Measurements from ENCODE around the gene SLC22A16.

The SLC22A16 gene

GRCh38 chr6:110446405-110446804, 30.0 kb downstream of the SLC22A16 start:
- no peak for DNase-seq

GRCh38 chr6:110440026-110440425, 36.4 kb downstream of the SLC22A16 start:
- no peak for DNase-seq

GRCh38 chr6:110439356-110439755, 37.1 kb downstream of the SLC22A16 start:
- no peak for DNase-seq

- no peak for DNase-seq
These were observed 41.3 kb downstream of the SLC22A16 start for GRCh38 chr6:110434961-110435602.

GRCh38 chr6:110432285-110432900, 44.0 kb downstream of the SLC22A16 start:
- DNase-seq, result no peak

GRCh38 chr6:110430741-110431140, 45.7 kb downstream of the SLC22A16 start:
- DNase-seq, result no peak

GRCh38 chr6:110430236-110430635, 46.2 kb downstream of the SLC22A16 start:
- DNase-seq, result no peak

GRCh38 chr6:110428153-110428552, 48.3 kb downstream of the SLC22A16 start:
- no peak for DNase-seq

GRCh38 chr6:110425816-110426215, 50.6 kb downstream of the SLC22A16 start:
- DNase-seq, result no peak

GRCh38 chr6:110422444-110422822, 54.0 kb downstream of the SLC22A16 start:
- no peak for DNase-seq

- DNase-seq, result no peak
These were observed 54.5 kb downstream of the SLC22A16 start for GRCh38 chr6:110421749-110422443.

- no peak for DNase-seq
These were observed 57.2 kb downstream of the SLC22A16 start for GRCh38 chr6:110419028-110419739.

- no peak for DNase-seq
These were observed 57.8 kb downstream of the SLC22A16 start for GRCh38 chr6:110418594-110418993.

- no peak for DNase-seq
These were observed 61.1 kb downstream of the SLC22A16 start, which contains the start of gene DDO for GRCh38 chr6:110415086-110415916. TSS of gene DDO (minus strand) at chr6:110415575. CDS start at chr6:110413462, 2,113 bp downstream.

GRCh38 chr6:110414669-110415068, 61.7 kb downstream of the SLC22A16 start:
- no peak for DNase-seq

- no peak for DNase-seq
These were observed 64.1 kb downstream of the SLC22A16 start for GRCh38 chr6:110412360-110412759.

- no peak for DNase-seq
These were observed 65.9 kb downstream of the SLC22A16 start for GRCh38 chr6:110410511-110410910.

- DNase-seq, result no peak
These were observed 66.6 kb downstream of the SLC22A16 start for GRCh38 chr6:110409794-110410193.

- no peak for DNase-seq
These were observed 67.5 kb downstream of the SLC22A16 start for GRCh38 chr6:110408901-110409300.

- DNase-seq, result no peak
These were observed 71.8 kb downstream of the SLC22A16 start for GRCh38 chr6:110404607-110405006.

GRCh38 chr6:110401585-110402176, 74.7 kb downstream of the SLC22A16 start:
- DNase-seq, result no peak

GRCh38 chr6:110400208-110400607, 76.2 kb downstream of the SLC22A16 start:
- DNase-seq, result no peak

Measured in T1000 (cell line).